GM12878 (cell line): Measurements from ENCODE around the gene MEAK7. TPM values are rescaled to one million over a fixed set of nuclear protein-coding genes. Genes with fewer than 3 reads are reported as not detected.

Experiments
- CBFB ChIP-seq: IDR thresholded peaks from 2 replicates; pipeline ENCODE4 v1.6.1; 2016; ENCODE audit warnings: antibody characterized with exemption, low read depth
- EED ChIP-seq: sonication (generic); IDR thresholded peaks from 2 replicates; pipeline ENCODE4 v1.6.1; 2016; ENCODE audit warnings: antibody characterized with exemption, low read depth
- EGR1 ChIP-seq, 2 experiments: IDR thresholded peaks; 1 replicate in 1 of 2; 2 replicates in 1 of 2; pipeline ENCODE4 v1.6.1; 2011 to 2012; ENCODE audit warnings: low read depth in 2 of 2, low read length in 2 of 2, borderline replicate concordance in 1 of 2, mild to moderate bottlenecking in 1 of 2, moderate library complexity in 1 of 2
- ESRRA ChIP-seq: IDR thresholded peaks from 2 replicates; pipeline ENCODE4 v1.6.1; 2012; ENCODE audit warnings: mild to moderate bottlenecking, low read length, improper control_type of control experiment
- HDAC2 ChIP-seq: fragments of 200-600 bp; sonication (generic); IDR thresholded peaks from 2 replicates; pipeline ENCODE4 v1.6.1; 2017
- KAT2A ChIP-seq: conservative IDR thresholded peaks from 2 replicates; pipeline ENCODE4 v1.6.1; 2011; ENCODE audit warnings: low read depth, low read length; ENCODE audit not compliant: control insufficient read depth
- MTA3 ChIP-seq: IDR thresholded peaks from 2 replicates; pipeline ENCODE4 v1.6.1; 2012; ENCODE audit warnings: low read length, inconsistent platforms, borderline replicate concordance
- NBN ChIP-seq: fragments of 450-650 bp; IDR thresholded peaks from 2 replicates; pipeline ENCODE4 v1.6.1; 2016
- SMARCA5 ChIP-seq: fragments of 450-650 bp; IDR thresholded peaks from 2 replicates; pipeline ENCODE4 v1.6.1; 2017; ENCODE audit warnings: mild to moderate bottlenecking
- polyA plus RNA-seq, 11 experiments: library from polyadenylated mRNA; depleted of rRNA in 4 of 11; unstranded in 6 of 11; stranded (reverse) in 5 of 11; fragments of >200 nt; fragmentation: Nextera tagmentation in 4 of 11; fragmentation: Illumina TruSeq in 1 of 11; extraction: Ambion mirVana in 4 of 11; extraction: Trizol in 1 of 11; gene quantifications; 1 replicate in 1 of 11; 2 replicates in 10 of 11; pipeline versions ENCODE4 v1.2.1 to v1.2.3, GENCODE V29; 2011 to 2016; ENCODE audit warnings: inconsistent platforms in 2 of 11, missing spikeins in 2 of 11, low read depth in 1 of 11
- total RNA-seq, 4 experiments: library from RNA; depleted of rRNA in 3 of 4; stranded (reverse); fragments of >200 nt in 3 of 4; fragmentation: Illumina TruSeq in 1 of 4; extraction: Trizol in 1 of 4; gene quantifications; 2 replicates each; pipeline versions ENCODE4 v1.2.1 to v1.2.3, GENCODE V29; 2013 to 2021
- TF ChIP-seq, protein P1 (sequence below): fragments of 450-650 bp; IDR thresholded peaks from 2 replicates; pipeline ENCODE4 v1.6.1; 2016; ENCODE audit warnings: mild to moderate bottlenecking
- TF ChIP-seq, protein P2 (sequence below): IDR thresholded peaks from 2 replicates; pipeline ENCODE4 v1.6.1; 2011; ENCODE audit warnings: low read depth, mild to moderate bottlenecking, low read length, moderate library complexity, borderline replicate concordance; ENCODE audit errors: extremely low read depth
- TF ChIP-seq, protein P3 (sequence below): IDR thresholded peaks from 2 replicates; pipeline ENCODE4 v1.6.1; 2012; ENCODE audit warnings: low read depth, low read length, improper control_type of control experiment
- TF ChIP-seq, protein P4 (sequence below): fragments of 450-650 bp; formaldehyde crosslinking; IDR thresholded peaks from 2 replicates; pipeline ENCODE4 v1.5.0; 2022; ENCODE audit warnings: mild to moderate bottlenecking, missing genetic modification characterization
- TF ChIP-seq, protein P5 (sequence below): fragments of 150-350 bp; IDR thresholded peaks from 2 replicates; pipeline ENCODE4 v1.6.1; 2014; ENCODE audit warnings: mild to moderate bottlenecking, low read depth, low read length
- TF ChIP-seq, protein P6 (sequence below): fragments of 450-650 bp; IDR thresholded peaks from 2 replicates; pipeline ENCODE4 v1.6.1; 2016; ENCODE audit warnings: mild to moderate bottlenecking, moderate library complexity, borderline replicate concordance
- TF ChIP-seq, protein P7 (sequence below): IDR thresholded peaks from 2 replicates; pipeline ENCODE4 v1.6.1; 2012; ENCODE audit warnings: low read length, inconsistent platforms

MEAK7 gene
- total and polyA plus RNA-seq, 10 of the 15 experiments (the other 5 are each of a cell fraction or from before 2014, with no cell fraction given) = 1.4 to 11.9 (median 6.4) TPM

DNA sequence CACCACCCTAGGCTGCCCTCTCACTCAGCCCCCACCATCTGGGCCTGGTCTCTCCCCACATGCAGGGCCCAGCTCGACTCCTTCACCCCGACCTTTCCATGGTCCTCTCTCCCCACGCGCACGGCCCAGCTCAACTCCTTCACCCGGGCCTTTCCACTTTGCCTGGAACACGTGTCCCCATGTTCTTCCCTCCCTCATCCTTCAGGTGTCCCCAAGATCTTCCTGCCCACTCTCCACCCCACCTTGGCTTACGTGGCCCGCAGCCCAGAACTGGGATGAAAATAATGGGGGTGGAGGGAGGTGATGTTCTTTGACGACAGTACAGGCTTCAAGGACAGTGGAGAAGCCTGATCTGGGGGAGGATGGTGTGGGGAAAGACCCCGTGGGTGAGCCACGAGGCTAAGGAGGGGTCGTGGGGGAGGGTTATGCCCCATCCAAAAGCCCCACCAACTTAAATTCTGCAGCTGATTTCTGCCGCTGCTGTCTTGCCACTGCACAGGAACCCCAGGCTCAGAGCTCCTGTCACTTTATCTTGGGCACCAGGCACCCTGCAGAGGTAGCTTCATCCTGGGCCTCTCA, 9.9 kb upstream of the MEAK7 start (continued):
- TF ChIP-seq, protein P1, sequence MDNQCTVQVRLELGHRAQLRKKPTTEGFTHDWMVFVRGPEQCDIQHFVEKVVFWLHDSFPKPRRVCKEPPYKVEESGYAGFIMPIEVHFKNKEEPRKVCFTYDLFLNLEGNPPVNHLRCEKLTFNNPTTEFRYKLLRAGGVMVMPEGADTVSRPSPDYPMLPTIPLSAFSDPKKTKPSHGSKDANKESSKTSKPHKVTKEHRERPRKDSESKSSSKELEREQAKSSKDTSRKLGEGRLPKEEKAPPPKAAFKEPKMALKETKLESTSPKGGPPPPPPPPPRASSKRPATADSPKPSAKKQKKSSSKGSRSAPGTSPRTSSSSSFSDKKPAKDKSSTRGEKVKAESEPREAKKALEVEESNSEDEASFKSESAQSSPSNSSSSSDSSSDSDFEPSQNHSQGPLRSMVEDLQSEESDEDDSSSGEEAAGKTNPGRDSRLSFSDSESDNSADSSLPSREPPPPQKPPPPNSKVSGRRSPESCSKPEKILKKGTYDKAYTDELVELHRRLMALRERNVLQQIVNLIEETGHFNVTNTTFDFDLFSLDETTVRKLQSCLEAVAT = peak; percentile 94
- TF ChIP-seq EGR1 (IDR thresholded peaks at IDR 0.05; ENCODE audit: borderline replicate concordance in 1 of 2, low read depth in 2 of 2, low read length in 2 of 2) (no peak), HDAC2 (no peak), CBFB (no peak), EED (no peak), MTA3 (no peak; the same call in 1 of the 2 replicates), SMARCA5 (0 out of 2 replicates have a peak, but pooled peaks have one; percentile 42), KAT2A (no peak), NBN (no peak), ESRRA (no peak)
- TF ChIP-seq, protein P2, sequence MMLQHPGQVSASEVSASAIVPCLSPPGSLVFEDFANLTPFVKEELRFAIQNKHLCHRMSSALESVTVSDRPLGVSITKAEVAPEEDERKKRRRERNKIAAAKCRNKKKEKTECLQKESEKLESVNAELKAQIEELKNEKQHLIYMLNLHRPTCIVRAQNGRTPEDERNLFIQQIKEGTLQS = no peak
- TF ChIP-seq, protein P3, sequence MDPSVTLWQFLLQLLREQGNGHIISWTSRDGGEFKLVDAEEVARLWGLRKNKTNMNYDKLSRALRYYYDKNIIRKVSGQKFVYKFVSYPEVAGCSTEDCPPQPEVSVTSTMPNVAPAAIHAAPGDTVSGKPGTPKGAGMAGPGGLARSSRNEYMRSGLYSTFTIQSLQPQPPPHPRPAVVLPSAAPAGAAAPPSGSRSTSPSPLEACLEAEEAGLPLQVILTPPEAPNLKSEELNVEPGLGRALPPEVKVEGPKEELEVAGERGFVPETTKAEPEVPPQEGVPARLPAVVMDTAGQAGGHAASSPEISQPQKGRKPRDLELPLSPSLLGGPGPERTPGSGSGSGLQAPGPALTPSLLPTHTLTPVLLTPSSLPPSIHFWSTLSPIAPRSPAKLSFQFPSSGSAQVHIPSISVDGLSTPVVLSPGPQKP = no peak
- TF ChIP-seq, protein P4, sequence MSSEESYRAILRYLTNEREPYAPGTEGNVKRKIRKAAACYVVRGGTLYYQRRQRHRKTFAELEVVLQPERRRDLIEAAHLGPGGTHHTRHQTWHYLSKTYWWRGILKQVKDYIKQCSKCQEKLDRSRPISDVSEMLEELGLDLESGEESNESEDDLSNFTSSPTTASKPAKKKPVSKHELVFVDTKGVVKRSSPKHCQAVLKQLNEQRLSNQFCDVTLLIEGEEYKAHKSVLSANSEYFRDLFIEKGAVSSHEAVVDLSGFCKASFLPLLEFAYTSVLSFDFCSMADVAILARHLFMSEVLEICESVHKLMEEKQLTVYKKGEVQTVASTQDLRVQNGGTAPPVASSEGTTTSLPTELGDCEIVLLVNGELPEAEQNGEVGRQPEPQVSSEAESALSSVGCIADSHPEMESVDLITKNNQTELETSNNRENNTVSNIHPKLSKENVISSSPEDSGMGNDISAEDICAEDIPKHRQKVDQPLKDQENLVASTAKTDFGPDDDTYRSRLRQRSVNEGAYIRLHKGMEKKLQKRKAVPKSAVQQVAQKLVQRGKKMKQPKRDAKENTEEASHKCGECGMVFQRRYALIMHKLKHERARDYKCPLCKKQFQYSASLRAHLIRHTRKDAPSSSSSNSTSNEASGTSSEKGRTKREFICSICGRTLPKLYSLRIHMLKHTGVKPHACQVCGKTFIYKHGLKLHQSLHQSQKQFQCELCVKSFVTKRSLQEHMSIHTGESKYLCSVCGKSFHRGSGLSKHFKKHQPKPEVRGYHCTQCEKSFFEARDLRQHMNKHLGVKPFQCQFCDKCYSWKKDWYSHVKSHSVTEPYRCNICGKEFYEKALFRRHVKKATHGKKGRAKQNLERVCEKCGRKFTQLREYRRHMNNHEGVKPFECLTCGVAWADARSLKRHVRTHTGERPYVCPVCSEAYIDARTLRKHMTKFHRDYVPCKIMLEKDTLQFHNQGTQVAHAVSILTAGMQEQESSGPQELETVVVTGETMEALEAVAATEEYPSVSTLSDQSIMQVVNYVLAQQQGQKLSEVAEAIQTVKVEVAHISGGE (CRISPR knock-in tag) = no peak
- TF ChIP-seq, protein P5, sequence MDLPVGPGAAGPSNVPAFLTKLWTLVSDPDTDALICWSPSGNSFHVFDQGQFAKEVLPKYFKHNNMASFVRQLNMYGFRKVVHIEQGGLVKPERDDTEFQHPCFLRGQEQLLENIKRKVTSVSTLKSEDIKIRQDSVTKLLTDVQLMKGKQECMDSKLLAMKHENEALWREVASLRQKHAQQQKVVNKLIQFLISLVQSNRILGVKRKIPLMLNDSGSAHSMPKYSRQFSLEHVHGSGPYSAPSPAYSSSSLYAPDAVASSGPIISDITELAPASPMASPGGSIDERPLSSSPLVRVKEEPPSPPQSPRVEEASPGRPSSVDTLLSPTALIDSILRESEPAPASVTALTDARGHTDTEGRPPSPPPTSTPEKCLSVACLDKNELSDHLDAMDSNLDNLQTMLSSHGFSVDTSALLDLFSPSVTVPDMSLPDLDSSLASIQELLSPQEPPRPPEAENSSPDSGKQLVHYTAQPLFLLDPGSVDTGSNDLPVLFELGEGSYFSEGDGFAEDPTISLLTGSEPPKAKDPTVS = no peak
- TF ChIP-seq, protein P6, sequence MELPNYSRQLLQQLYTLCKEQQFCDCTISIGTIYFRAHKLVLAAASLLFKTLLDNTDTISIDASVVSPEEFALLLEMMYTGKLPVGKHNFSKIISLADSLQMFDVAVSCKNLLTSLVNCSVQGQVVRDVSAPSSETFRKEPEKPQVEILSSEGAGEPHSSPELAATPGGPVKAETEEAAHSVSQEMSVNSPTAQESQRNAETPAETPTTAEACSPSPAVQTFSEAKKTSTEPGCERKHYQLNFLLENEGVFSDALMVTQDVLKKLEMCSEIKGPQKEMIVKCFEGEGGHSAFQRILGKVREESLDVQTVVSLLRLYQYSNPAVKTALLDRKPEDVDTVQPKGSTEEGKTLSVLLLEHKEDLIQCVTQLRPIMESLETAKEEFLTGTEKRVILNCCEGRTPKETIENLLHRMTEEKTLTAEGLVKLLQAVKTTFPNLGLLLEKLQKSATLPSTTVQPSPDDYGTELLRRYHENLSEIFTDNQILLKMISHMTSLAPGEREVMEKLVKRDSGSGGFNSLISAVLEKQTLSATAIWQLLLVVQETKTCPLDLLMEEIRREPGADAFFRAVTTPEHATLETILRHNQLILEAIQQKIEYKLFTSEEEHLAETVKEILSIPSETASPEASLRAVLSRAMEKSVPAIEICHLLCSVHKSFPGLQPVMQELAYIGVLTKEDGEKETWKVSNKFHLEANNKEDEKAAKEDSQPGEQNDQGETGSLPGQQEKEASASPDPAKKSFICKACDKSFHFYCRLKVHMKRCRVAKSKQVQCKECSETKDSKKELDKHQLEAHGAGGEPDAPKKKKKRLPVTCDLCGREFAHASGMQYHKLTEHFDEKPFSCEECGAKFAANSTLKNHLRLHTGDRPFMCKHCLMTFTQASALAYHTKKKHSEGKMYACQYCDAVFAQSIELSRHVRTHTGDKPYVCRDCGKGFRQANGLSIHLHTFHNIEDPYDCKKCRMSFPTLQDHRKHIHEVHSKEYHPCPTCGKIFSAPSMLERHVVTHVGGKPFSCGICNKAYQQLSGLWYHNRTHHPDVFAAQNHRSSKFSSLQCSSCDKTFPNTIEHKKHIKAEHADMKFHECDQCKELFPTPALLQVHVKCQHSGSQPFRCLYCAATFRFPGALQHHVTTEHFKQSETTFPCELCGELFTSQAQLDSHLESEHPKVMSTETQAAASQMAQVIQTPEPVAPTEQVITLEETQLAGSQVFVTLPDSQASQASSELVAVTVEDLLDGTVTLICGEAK = 0 out of 2 replicates have a peak, but pooled peaks have one; percentile 26
- TF ChIP-seq, protein P7, sequence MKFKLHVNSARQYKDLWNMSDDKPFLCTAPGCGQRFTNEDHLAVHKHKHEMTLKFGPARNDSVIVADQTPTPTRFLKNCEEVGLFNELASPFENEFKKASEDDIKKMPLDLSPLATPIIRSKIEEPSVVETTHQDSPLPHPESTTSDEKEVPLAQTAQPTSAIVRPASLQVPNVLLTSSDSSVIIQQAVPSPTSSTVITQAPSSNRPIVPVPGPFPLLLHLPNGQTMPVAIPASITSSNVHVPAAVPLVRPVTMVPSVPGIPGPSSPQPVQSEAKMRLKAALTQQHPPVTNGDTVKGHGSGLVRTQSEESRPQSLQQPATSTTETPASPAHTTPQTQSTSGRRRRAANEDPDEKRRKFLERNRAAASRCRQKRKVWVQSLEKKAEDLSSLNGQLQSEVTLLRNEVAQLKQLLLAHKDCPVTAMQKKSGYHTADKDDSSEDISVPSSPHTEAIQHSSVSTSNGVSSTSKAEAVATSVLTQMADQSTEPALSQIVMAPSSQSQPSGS = no peak
